ENCODE results near the gene BMPR1B. TPM values are rescaled to one million over a fixed set of nuclear protein-coding genes. Genes with fewer than 3 reads are reported as not detected.
"Not testable (repeated sequence)": the region's sequence is repeated elsewhere in the genome, so short reads cannot be mapped to it uniquely, and the experiment has no call there.

BMPR1B gene
- total RNA-seq, 1 donor from 2014 or later = 23.6 TPM

DNA sequence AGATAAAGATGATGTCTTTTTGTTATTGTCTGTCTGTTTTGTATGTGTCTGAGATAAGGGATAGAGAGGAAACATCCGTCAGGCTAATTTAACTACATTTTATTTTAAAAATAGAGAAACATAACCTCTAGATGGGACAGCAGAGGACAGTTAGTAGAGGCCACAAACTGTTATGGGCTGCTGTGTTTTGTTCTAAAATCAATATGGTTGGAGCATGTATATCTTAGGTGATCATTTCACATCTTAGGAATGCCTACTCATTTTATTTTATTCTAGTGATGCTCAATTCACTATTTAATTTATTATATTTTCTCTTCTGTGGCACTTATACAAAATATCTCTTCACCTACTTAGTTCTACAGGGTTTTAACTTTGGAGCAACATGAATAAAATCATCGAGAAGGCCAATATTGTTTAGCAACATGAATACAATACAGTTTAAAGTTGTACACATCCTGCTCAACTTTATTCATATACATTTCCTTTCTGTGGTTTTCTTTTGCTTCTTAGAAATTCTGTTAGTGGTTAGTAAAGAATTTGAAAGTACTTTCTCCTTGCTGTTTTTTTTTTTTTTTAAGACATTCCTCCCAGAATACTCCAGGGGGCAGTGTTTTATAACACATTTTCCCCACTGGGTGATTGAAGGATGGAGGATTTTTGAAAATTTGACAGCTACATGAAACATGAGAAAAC lies 398.1 kb downstream of the BMPR1B start:
- no peak for DNase-seq

DNA sequence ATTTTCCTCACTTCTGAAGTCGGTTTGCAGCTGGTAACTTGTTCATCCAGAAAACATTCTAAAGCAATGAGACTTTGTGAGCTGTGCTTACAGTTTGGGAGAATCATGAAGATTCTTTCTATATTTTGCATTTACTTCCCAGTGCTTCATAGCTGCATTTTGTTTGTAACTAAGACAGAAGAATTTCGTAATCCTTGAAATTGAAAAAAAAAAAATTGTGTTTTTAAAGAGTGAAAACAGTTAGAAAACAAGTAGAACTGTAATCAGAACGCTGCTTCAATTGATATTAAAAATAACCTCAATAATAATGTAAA lies 398.7 kb downstream of the BMPR1B start:
- DNase-seq = no peak

DNA sequence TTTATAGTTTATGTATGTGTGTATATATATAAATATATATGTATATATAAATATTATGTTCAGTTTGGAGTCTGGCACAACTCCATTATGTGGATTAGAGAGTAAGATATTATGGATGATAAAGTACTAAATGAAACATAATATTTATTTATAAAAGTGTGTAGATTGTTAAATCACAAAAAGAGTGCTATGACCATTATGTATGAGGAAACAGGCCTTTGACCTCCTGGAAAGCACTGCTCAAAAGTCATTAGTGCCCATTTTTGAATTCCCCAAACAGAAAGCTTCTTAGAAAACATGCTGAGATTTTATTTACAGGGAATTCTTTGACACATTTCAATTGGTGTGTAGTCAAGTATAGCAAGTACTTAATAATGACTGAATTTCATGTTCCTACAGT lies 399.8 kb downstream of the BMPR1B start:
- no peak for DNase-seq

DNA sequence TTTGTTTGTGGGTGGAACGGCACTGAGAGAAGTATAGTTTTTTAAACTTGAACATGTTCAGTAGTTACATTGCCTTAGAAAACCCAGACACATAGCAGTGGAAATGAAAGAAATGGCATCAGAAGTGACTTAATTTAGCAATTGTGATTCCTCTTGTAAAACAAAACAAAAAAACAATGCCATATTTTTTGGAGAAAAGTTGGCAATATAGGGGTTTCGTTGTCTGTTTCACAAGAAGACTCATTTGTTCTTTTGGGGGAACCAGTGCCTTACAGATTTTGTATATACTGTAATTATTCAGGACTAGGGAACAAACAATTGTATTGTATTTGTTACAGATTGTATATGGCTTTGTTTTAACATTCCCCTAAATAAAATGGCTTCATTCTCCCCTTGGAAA lies 400.3 kb downstream of the BMPR1B start:
- DNase-seq = no peak

DNA sequence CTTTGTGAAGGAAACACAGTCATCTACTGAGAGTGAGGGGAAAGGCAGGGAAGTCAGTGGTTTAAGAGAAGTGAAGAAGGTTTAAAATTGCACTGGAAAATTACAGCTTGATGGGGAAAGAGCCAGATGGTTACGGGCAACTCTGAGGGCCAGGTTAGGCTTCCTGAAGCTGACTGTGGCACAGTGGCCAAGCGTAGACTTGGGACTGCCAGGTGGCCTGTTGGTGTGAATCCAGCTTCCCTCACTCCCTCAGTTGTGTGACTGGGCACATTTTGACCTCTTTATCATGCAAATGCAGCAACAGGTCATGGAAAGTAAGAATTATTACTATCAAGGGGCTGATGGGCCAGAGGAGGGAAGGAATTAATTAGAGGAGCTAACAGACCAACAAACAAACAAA lies 400.9 kb downstream of the BMPR1B start:
- DNase-seq = no peak

DNA sequence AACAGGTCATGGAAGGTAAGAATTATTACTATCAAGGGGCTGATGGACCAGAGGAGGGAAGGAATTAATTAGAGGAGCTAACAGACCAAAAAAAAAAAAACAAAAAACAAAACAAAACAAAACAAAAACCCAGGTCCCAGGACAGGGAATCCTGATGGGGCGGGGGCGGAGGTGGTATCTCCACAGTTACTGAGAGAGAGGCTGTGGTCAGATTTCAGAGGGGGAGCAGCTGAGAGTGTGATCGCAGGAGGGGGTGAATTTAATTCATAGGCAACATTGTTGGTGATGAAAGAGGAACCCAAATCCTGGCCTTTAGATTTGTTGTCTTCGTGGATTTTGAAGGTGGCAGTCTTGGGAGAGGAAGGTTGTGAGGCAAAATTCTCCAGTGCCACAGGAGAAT lies 401.6 kb downstream of the BMPR1B start:
- no peak for DNase-seq

DNA sequence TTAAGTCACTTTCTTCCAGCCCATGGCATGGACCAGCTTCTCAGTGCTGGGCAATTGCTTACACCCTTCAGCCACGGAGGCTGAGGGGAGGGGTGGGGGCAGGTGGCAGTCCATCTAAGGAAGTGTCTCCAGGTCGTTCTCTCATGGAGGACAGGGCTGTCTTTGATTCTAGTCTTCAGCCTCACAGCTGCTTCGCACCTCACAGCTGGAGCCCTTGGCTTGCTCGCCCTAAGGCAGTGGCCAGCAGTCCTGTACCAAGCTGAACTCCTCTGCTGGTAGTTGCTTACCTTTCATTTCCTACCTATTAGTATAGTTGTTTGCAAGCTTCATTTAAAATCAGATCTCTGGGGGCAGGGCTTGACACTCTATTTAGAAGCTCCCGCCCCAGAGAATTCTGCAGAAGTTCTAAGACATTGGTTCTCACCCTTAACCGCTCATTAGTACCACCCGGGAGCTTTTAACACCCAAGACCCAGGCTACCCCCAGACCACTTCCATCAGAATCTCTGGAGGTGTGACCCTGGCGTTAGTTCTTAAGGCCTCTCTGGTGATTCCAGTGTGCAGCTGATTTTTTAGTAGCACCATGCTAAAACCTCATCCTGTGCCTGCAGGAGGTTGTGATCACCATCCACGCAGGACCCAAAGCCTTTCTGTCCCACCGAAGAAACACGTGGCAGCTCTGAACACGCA lies 404.2 kb downstream of the BMPR1B start:
- DNase-seq = no peak

DNA sequence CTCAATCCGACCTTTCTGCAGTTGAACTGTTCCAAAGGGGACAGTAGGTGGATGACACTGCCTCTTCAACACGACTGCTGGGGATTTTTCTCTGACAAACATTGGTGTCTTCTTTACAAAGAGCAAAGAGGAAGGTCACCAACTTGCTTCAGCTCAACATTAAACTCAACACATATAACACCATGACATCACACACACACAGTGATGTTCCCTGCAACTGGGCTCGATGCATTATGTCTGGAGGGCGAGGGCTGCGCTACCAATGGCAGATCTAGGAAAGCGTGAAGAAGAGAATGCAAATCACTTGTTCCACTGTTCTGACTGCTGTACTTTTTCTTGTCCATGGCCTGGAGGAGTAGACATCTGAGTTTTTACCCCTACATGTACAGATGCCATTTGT lies 405.1 kb downstream of the BMPR1B start:
- DNase-seq = no peak

DNA sequence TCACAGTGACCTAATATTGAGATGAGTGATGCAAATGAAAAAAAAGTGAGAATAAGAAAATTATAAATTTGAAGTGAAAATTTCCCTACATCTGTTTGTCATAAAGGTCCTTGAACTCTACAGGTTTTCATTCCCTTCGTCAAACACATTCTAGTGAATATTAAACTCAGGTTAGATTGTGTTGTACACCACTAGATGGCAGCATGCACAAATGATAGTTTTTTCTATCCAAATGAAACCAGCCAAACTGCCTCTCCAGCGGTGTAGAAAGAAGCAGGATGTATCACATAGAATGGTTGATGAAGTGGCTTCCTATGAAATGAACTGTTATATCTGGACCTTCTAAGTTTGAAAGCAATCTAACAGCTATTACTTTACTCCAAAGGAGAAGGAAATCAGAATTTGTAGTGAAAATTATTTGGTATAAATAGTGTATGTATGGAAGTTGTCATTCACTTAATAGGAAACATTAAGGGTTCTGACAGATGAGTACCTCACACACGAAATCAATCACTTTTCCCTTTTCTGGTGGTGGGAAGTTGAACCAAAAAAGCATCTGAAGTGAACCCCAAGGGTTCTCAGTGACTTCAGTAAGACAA lies 408.3 kb downstream of the BMPR1B start:
- DNase-seq = no peak

DNA sequence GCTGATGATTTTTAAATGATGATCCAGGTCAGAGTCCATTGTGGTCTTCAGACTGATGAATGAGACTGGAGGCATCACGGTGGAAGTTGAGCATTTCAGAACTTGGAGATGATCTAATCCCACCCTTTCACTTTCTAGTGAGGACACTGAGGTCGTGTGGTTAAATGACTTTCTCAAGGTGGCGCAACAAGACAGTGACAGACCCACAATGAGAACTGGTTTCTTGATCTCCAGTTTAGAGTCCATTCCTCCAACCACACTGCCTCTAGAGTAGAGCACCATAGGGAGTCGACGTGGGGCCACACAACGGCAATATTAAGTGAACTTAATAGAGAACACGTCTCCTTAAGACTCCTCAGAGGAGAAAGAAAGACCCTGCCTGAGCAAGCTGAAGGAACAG lies 410.1 kb downstream of the BMPR1B start:
- no peak for DNase-seq

DNA sequence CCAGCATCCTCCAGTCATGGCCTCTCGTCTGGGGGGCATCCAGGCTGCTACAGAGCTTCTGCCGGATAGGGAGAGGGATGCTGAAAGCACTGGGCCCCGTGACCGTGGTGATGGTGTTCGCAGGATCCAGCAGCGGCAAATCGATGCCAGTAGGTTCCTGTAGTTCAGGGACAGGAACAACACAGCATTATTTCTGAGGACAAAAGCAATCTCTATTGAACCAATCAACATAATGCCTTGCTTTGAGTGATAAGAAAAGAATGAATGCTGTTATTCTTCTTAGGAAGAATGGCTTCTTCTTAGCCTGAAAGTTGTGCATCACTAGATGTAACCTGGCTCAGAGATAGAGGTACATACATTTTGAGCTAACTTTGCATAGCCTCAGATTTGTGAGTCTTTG lies 412.4 kb downstream of the BMPR1B start:
- peak; percentile 30 for DNase-seq

DNA sequence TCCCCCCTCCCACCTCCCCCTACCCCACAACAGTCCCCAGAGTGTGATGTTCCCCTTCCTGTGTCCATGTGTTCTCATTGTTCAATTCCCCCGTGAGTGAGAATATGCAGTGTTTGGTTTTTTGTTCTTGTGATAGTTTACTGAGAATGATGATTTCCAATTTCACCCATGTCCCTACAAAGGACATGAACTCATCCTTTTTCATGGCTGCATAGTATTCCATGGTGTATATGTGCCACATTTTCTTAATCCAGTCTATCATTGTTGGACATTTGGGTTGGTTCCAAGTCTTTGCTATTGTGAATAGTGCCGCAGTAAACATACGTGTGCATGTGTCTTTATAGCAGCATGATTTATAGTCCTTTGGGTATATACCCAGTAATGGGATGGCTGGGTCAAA lies 413.6 kb downstream of the BMPR1B start:
- DNase-seq = not testable (repeated sequence)

DNA sequence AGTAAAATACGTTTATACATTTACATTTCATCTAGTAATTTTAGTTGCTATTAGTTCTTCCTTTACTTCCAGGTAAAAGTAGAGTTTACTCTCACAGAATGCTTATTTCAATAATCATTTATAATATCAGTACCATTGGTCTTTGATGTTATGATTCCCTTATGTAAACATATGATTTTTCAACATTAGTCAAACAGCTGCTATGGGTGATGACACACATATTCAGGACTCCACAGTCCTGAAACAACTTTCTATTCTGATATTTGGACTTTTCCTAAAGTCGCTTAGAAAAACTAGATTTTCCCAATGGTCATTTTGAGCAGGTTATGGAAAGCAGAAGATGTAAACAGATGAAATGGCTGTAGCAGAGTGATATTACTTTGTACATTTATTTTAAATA lies 421.2 kb downstream of the BMPR1B start:
- DNase-seq = no peak

DNA sequence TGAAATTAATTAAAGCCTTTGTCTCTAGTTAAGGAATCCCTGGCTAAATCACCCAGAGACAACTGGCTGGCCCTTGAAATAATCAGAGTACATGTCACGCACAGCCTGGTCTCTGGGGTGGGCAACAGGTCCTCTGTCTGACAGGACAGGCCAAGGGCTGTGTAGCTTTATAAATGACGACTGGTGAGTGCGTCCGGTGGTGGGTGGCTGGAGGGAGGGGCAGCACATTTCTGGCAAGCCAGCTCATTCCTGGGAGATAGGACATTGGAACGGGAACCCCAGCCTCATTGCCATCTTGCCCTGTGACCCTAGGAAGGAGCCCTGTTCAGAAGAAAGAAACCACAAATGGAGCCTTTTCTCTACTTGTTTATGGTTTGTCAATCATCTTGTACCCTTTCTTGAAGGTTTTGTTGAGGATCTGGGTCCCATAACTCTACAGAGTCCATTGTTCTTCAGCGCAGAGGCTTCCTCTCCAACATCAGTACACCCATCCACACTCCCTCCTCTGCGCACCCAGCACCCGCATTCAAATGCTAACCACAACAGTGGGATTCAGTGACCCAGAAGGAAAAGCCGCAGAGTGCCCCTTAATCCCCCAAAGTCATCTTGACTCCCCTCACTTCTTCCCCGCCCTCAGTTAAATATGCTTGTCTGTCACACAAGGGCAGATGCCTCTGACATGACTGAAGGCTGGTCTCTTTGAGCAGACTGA lies 422.9 kb downstream of the BMPR1B start:
- no peak for DNase-seq

DNA sequence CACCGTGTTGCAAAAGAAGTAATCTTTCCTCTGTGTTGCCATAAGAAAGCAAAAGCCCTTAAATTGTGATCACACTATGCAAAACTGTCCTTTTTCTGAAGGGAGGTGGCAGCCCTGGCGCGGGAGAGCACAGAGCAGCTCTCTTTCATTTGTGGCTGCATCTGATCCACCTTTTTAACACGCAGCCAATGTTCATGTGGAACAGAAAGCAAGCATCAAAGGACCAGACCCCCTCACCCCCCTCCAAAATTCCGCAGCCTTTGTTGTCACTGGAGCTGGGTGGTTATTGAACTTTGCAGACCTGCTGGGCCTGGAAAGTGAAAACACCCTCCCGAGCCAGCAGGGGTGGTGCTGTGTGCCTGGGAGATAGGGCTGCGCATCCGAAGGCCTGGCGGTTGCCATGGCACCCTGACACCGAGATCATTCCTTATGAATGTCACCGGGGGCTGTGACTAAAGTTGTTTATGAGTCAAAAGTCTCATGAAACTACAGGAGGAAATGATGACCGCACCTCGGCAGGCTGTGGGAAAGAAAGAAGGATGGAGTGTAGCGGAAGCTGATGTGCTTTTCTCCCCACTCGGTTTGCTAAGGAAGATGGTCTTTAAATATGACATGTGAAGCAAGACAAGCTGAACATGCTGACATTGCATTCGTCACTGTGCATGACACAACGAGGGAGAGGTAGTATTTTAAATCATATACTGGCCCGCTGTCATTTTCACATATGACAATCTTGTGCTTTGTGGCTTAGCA lies 423.7 kb downstream of the BMPR1B start:
- DNase-seq = no peak

DNA sequence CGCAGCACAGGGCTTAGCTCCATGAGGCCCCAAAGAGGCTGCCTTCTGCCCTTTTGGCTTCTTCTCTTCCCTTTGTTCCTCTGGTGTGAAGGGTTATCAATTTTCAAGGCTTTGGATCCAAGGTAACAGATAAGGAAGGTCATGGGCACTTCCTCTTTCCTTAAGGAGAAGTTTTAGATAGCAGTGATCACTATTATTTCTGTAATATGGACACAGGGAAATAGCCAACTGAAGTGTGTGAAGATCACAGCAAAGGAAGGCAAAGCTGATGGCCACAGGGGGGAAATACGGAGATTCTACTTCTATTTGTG lies 424.2 kb downstream of the BMPR1B start:
- DNase-seq = no peak

DNA sequence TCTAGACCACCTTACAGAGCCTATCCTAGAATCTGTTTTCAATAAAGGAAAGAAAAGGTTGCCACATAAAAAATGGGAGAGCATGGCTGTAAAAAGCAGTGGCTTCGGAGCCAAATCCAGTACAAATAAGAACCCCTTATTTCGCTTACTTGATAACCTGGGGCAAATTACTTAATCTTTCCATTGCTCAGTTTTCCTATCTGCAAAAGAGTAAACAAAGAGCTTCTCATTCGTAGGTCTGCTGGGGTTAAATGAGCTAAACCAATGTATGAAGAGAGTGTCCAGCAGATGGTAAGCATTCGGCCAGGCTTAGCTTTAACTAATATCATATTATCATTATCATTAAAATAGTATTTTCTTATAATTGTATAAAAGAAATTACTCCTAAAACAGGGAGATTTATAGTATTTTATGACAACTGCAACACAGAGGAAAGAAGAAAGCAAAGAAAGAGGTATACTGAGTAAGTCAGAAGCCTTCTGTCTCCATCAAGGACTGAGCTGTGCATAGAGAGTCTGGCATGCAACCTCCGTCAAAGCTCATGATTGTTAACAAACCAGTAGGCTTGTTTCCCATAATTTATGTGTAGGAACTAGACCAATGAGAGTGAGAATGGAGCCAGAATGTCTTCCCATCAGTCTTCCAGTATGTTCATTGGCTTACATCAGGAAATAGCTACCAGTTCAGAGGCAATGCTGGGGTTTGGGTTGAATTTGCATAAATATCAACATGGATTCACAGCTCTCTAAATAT lies 426.1 kb downstream of the BMPR1B start:
- DNase-seq = no peak

DNA sequence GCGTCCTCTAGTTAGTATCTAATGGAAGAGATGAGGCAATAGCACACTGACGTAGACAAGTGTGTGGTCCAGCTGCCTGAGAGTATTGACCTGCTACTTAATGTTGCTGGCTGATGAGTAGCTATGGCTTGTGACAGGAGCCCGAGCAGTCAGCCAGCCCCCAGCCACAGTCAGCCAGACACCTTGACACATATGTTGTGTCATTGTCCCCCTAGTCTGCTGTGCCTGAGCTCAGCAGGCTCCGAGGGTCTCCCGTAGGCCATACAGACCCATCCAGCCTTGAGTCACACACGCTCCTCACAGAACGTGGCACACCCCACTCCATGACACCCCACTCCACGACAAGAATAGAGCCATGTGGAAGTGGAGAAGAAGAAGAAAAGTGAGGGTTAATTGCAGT lies 428.9 kb downstream of the BMPR1B start:
- no peak for DNase-seq

DNA sequence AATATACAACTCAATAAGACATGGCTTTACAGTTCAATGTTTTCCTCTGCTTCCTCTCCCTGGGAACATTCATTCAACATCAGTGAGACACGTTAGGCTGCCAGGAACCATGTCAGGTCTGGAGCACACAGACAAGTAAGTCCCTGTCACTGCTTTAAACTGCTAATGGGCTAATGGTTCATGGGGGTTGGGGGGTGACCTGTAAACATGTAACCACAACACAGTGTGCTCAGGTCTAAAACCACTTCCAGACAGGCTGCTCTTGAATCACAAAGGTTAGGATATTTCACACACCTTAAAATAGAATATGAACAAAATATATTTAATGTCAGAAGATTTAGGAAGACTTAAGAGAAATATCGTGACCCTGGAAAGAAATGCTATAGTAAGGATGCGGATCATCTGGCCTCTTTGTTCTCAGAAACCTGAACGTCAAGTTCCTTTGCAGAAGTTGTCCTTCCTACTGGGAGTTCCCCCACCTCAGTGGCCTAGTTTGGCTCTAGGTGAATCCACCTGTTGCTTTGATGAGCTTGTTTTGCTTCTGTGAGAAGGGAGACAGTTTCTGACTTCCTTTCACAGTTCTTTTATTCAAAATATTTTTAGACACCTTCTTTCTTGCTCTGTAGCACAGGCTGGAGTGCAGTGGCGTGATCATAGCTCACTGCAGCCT lies 431.1 kb downstream of the BMPR1B start:
- DNase-seq = no peak

DNA sequence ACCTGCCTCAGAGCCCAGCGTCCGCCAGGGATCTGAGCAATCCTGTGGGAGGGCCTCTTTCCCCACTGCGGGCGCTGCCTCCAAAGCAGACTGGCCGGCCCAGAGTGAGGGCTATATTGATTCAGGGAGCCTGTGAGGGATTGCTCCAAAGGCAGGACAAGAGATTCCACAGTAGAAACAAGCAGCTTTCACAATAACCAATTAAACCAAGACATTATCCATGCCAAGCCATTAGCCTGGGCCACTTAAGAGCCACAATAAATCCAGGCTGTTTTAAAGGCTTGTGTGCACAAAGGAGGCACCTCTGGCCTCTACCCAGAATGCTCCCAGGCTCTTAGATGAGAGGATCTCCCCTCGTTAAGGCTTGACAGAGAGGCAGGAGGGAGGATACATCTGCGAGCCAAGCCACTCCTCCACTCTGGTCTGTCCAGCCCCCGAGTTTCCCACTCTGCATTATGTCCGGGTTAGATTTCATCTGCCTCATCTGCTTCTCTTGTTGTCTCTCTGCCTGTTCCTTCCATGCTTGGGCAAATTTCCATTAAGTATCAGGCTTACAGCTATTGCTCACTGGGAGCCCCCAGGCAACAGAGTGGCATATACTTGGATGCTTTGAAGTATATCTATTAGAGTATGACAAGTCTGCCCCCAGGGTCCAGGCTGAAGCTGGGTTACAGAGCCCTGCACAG lies 433.1 kb downstream of the BMPR1B start:
- DNase-seq = no peak

DNA sequence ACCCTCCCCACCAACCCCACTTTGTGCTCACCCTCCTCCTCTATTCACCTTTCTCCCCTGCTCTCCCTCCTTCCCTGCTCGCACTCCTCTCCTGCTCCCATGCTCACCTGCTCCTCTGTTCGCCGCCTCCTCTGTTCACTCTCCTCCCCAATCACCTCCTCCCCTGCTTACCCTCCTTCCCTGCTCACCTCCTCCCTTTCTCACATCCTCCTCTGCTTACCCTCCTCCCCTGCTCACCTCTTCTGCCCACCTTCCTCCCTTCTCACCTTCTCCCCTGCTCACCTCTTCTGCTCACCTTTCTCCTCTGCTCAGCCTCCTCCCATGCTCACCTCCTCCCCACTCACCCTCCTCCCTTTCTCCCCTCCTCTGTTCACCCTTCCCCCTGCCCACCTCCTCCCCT lies 433.8 kb downstream of the BMPR1B start:
- no peak for DNase-seq
